Suppressor macrophage (primary cell): Measurements from ENCODE around the gene PITX3.

Experiments used
- DNase-seq, 4 experiments: peaks; one replicate each; pipeline ENCODE4 v3.0.0-alpha.2; 2020 to 2022

Gene PITX3

GRCh38 chr10:102254426-102254825 is 13.1 kb upstream of the PITX3 start:
- no peak for DNase-seq

DNA sequence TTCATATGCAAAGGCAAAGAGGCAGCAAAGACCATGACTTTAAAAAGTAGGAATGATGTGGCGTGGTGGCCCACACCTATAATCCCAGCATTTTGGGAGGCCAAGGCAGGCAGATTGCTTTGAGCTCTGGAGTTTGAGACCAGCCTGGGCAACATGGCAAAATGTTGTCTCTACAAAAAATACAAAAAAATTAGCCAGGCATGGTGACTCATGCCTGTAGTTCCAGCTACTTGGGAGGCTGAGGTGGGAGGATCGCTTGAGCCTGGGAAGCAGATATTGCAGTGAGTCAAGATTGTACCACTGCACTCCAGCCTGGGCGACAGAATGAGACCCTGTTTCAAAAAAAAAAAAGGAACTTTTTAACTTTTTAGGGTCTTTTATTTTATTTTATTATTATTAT is 11.2 kb upstream of the PITX3 start:
- DNase-seq = peak in 2 of 4 experiments; percentile 10 to 12

GRCh38 chr10:102247734-102248133 is 6.4 kb upstream of the PITX3 start:
- peak in 3 of 4 experiments; percentile 45 to 62 (median 57) for DNase-seq

DNA sequence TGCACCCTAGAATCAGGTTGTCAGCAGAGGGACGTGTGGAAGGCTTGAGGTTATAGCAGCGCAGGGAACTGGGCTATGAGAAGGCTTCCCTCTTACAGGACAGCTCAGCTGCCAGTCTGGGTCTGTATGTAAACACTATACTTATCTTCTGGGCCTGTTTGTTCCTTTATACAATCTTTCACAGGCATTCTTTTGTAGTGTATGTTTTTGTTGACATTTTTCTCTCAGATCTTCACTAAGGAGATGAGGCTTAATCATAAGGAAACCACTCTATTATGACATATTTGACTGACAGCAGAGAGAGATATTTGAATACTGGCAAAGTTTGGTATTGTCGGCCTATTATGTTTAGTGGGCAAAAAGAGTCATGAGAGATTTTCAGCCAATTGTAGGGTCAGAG is 4.9 kb upstream of the PITX3 start:
- peak in 3 of 4 experiments; percentile 30 to 36 (median 33) for DNase-seq

DNA sequence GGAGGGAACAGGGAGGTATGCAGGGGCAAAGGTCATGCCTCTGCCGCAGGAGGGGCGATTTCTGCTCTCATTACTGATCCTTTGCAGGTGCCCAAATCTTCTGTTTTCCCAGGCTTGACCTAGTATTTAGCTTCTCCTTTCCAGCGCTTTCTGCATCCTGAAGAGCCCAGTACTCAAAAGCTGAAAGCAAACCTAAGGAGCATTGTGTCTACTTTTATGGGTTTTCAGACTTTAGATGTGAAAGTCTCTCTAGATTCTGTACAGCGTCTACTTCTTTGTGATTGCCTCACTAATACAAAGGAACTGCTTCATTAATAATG is 4.6 kb upstream of the PITX3 start:
- DNase-seq = no peak

GRCh38 chr10:102245082-102245931 is 4.0 kb upstream of the PITX3 start, which contains the start of gene GBF1:
Gene GBF1, plus strand, starts transcription at chr10:102245532. Its CDS starts 13,407 bp downstream, at chr10:102258939.
- DNase-seq = peak; percentile 96 to 100 (median 98)

GRCh38 chr10:102243309-102243708 is 2.0 kb upstream of the PITX3 start:
- DNase-seq = no peak

DNA sequence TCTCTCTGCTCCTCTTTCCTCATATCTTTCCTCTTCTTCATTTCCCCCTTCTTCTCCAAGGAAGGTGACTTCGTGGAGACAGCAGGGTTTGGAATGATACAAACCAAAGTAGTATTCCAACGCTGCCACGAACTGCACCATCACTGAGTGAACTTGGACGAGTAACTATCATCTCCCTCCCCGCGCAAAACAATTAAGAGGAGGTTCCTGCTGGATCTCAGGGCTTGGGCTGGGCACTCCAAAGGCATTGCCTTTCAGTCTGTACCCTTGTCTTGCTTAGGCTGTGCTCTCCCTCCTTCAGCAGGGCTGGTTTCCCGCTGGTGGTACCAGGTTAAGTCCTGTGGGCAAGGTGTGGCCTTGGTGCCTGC is 790 bp upstream of the PITX3 start:
- DNase-seq = no peak

DNA sequence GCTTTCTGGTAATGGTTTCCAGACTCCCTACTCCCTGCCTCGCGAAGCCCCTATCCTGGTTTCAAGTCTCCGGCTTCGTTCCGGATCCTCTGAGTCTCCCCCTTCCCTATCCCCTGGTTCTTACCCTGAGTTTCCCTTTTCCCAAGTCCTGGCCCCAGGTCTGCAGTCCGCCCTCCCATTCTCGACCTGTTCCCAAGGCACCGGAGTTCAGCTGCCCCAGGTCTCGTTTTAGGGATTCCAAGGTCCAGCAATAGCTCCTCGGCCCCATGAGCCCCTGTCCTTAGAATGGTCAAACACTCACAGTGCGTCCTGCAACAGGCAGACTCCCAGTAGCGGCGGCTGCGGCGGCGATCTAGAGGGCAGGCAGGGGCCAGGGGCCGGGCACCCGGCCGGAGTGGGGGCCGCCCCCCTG is 274 bp downstream of the PITX3 start:
- DNase-seq = no peak

DNA sequence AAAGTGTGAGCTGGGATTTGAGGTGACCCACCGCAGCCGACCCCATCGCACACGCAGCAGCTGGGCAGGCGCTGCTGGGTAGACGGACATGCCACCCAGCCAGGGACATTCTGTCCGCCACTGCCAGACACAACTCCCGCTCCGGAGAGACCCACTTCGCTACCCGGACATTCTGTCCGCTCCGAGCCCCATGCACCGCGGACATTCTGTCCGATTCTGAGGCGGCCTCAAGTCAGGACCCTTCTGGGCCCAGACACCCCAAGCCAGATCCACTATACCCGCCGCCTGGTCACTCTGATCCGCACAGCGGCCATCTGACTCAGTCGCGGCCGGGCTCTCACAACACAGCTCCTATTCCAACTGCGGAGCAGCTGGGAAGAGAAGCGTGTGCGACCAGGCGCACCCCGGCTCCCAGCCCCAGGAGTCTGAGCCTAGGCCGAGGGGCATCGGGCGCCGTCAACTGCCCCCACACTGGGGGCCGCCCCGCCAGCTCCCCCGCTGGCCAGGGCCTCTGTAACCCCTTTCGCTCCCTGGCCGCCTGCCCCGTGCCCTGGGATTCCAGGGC is 763 bp downstream of the PITX3 start:
- DNase-seq = peak in 1 of 4 experiments; percentile 10

DNA sequence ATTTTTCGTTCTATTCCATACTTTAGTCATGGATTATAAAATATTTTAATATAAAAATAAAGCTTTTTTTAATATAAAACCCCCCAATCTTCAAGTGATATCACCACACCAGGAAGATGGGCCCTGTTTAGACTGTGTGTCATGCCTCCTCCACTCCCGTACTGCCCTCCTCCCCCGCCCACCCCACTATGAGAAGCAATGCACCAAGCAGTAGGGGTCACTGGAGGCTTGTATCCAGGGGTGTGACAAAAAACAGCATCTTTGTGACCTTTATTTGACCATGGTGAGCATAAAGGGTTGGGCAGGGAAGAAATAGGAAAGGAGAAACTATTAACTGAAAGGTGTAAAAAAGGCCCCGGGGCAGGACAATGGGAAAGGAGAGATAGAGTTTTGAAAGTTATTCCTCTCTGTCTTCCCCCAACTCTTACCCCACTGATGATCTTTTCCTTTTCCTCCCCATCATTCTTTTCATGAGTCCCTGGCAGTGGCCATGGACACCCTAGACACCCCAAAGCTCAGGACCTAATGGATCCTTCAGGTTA is 3.5 kb downstream of the PITX3 start:
- no peak for DNase-seq

DNA sequence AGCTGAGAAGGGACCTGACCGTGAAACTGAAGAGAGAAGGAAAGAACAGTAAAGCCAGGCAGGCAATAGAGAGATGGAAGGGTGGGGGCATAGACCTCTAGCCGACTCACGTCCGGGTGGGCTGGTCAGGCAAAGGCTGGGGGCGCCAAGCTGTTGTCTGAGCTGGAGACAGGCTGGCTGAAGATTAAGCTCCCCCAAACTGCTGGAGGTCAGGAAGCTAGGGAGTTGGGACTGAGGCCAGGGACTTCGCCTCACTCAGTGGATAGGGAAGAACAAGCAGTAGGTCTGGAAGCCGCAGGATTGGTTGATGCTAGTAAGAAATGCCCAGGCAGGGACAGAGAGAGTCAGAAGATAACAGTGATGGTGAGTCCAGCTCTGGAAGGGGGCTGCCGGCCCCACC is 5.3 kb downstream of the PITX3 start:
- no peak for DNase-seq

- DNase-seq = no peak
Measured at GRCh38 chr10:102235598-102235920, 5.8 kb downstream of the PITX3 start.

DNA sequence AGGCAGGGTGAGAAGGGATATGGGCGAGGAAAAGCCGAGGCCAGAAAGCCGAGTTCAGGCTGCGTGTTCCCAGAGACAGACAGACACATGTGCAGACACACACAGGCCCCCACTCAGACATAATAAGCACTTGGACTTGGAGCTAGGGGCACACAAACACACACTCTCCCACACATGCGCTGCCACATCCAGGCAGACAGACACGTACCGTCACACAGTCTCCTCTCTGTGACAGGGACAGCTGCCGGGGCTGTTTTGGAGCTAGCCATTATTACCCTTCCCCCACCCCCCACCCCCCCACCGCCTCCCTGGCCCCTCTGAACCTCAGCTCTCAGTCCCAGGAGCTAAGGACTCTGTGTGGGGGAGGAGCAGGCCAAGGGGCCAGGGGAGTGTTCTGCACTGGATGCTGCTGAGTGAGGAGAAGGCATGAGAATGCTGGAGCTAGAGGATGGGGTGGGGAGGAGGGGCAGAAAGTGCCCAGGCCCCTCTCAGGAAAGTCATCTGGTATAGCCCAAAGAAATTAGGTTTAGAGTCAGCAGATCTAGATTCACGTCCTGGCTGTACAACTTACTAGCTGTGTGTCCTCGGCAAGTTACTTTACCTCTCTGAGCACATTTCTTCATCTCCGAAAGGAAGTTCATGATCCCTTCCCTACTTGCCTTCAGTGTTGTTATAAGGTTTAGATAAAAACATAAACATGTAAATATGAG is 6.3 kb downstream of the PITX3 start:
- no peak for DNase-seq

DNA sequence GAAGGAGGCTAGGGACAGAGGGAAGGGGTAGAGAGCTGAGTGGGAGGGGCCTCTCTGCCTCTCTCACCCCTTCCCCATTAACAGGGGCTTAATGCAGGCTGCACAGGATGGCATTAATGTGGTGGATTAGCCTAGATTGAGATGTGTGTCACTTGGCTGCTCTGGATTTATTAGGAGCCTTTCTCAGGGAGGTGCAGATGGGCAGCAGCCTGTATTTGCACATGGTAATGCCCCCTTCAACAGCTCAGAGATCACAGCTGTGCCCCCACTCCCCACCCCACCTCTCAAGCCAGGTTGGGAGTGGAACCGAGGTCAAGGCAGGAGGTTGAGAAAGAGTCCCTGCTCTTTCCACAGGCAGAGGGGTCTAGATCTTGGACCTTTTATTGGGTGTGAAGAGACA is 7.3 kb downstream of the PITX3 start:
- no peak for DNase-seq

- peak; percentile 68 to 85 (median 74) for DNase-seq
Measured at GRCh38 chr10:102231357-102232318, 9.7 kb downstream of the PITX3 start.

- peak in 3 of 4 experiments; percentile 27 to 60 (median 40) for DNase-seq
Measured at GRCh38 chr10:102230861-102231356, 10.4 kb downstream of the PITX3 start.

DNA sequence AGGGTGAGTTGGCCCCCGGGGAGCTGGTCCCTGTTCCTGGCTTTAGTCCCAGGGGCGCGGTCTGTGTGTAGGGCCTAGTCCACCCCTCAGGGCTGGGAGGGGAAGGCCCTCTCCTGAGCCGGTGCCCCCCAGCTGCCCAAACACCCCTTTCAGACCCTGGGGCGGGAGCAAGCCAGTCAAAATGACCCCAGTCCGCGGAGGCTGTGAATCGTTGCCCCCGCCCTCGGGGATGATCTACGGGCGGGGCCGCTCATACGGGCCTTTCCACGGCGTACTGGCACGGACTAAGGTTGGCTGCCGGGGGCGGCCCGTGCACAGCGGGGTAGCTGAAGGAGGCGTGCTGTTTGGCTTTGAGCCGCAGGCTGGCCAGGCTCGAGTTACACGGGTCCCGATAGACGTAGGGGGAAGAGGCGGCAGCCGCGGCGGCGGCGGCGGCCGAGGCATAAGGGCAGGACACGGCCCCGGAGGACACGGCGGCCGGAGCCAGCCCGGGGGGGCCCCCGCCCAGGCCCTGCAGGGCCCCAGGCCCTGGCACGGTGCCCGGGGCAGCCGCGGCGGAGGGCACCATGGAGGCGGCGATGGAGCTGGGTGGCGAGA is 10.9 kb downstream of the PITX3 start:
- peak in 2 of 4 experiments; percentile 25 to 48 for DNase-seq

DNA sequence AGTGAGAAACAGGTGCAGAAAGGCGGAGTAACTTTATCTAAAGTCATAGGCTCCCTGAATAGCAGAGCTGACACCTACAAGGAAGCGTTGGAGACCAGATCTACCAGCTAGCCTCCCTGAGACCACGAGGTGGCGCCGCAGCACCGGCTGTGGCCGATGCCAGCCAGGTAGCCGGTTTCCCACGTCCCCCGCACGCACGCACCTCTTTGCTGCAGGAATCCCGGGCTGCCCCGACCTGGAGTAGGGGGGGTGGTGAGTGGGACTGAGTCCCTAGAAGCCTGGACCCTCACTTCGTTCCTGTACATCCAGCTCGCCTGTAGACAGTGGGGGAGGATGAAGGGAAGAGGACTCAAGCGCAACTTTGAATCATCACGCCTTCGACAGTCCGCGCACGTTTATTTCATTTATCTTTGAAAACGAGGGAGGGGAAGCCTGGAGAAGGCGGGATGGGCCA is 11.5 kb downstream of the PITX3 start:
- DNase-seq = peak; percentile 78 to 89 (median 86)

GRCh38 chr10:102227050-102227449 is 14.3 kb downstream of the PITX3 start:
- peak; percentile 77 to 89 (median 86) for DNase-seq

DNA sequence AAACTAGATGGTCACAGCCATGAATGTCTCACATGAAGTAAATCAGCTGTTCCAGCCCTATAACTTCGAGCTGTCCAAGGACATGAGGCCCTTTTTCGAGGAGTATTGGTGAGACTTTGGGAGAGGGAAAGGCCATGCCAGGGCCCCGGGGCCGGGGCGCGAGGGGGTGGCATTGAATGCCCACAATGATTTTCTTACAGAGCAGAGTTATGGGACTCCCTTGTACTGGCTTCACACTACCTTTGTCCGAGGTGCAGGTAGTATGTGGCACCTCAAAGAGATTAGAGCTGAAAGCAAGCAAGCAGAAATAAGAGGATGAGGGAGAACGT is 14.8 kb downstream of the PITX3 start:
- no peak for DNase-seq
